Stimulated activated CD8-positive, alpha-beta memory T cell treated with anti-CD3 and anti-CD28 coated beads, Interleukin-12 subunit alpha, Interleukin-12 subunit beta, amount 100 ng/mL, for 24 hours (primary cell): Measurements from ENCODE around the gene CNIH1.
"Not testable (repeated sequence)": the region's sequence is repeated elsewhere in the genome, so short reads cannot be mapped to it uniquely, and the experiment has no call there.

Experiments
- DNase-seq: peaks from one replicate; pipeline ENCODE4 v3.0.0-alpha.2; 2020; ENCODE audit errors: extremely low read depth

The CNIH1 gene

DNA sequence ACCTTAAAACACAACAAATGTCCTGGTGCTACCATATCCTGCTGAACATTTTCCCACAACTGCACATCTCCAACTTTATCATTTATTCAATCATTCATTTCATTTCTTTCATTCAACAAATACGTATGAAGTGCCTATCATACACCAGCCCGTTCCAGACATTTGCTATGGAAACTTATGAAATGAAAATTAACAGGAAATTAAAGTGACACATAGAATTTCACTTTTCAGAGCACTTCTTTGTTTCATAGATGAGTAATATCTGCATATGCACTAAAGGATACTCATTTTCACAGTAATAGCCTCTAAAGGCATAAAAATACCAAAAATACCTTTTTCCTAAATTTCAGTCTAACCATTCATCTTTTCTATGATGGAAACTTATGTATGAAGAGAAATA, 12.6 kb downstream of the CNIH1 start:
- DNase-seq, result no peak

DNA sequence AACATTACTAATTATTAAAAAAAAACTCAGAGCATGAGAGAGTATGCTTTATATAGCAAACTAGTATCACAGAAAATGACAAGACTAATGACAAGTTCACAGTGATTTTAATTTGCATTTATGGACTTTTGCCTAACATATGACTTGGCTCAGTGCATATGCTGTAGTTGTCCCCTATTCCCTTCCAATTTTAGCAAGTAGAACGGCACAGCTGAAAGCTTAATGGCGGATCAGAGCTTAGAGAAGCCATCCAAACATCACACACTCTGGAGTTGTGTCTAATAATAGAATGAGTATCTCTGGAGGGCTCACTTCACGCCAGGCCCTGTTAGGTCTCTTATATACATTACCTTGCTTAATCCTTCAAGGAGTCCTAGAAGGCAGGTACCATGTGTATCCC, 13.3 kb downstream of the CNIH1 start:
- no peak for DNase-seq

DNA sequence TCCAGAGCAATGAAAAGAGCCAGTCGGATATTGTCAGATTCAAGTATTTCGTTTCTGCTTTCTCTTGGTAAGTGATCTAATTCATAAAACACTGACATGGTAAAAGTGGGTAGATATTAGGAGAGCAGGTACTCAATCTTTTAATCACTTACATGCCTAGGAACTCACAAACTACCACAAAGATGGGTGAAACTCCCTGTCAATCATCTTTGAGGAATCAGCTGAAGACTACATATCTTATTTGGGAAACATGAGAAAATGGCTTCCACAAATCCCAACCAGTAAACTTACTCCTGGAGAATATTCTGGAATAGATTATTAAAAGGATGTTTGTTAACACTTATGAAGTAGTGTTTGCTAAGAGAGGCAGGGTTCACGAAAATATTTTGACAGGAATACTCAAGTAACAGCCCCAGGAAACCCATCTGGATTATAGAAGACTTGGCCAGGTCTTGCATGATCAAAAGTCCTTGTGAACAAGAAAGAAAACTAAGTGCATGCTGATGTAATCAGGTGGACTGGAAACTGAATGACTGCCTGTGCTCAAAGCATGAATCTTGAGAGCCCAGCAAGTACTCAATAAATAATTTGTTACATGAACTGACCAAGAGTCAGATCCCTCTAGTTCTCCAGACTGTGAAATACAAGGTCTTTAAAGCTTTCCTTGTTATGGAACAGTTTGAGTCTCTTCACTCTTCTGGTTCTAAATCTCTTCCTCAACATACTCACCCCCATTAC, 15.5 kb downstream of the CNIH1 start:
- no peak for DNase-seq

DNA sequence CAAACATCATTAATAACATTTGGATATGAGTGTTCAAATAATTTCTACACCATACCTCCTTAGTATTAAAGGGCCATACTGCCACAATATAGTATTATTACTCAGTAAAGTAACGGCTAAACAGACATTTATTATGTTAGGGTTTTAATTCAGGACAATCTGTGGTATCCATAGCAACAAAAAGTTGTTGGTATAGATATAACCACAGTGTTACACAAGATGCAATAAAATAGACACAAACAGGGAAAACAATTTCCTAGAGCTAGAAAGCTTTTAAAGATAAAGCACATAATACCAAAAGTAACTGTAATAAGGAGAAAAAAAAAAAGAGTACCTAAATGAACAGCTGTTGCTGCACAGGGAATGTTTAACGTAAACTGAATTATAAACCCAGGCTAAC, 16.1 kb downstream of the CNIH1 start:
- DNase-seq, result no peak

DNA sequence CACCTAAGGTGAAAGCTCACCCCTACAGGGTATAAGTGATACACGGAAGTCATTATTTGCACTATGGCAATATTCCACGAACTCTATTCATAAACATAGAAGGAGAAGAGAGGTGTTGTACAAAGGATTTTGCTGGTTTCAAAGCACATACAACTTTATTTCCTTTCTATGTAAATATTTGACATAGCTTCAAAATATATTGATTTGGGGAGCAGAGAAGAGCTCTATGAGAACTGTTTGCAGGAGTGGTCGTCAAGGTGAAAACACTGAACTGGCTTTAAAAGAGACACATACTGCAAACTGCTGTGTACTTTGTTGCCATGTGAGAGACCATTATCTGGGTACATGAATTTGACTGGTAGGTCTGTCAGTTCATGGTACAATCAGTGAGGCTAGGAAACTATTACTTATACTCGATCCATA, 16.7 kb downstream of the CNIH1 start:
- no peak for DNase-seq

DNA sequence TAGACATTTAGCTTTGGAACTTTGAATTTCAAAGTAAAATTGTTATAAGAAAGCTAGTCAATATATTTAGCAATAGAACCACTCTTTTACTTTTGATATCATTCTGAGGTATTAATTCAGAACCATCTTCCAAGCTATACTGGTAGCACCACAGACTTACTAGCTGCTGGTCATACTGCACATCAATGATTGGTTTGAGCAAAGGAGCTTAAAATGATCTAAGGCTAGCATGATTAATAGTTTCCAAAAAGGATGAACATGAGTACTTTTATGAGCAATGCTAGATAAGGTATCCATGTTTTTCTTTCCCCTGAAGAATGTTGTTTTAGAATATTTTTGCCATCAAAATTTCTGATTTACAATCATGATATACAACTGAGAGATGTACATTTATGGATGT, 17.2 kb downstream of the CNIH1 start:
- DNase-seq, result no peak

DNA sequence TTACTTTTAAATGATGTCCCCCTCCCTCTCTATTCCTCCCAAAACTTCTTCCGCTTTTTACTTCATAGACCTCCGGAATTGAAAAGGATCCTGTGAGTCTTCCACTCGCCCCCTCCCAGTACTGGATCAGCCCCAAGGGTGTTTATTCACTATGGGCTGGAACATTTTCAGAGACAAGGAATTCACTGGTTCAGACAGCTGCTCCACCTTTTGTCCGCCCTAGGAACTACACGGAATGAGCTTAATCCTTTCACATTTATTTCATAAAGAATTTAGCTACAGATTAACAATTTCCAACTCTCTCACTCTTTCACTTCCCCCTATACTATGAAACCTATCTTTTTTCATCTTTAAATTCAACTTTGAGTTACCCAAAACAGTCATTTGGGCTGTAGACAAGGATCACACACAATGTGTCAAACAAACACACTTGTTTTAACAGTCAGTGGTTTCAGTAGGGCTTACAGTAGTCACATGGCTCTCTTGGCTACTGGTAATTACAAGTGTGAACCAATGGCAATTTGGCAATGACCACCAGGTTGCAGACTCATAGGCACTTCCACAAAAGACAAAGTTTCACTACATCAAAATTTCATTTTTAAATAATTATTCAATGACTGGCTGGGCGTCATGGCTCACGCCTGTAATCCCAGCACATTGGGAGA, 20.6 kb downstream of the CNIH1 start:
- DNase-seq, result no peak

DNA sequence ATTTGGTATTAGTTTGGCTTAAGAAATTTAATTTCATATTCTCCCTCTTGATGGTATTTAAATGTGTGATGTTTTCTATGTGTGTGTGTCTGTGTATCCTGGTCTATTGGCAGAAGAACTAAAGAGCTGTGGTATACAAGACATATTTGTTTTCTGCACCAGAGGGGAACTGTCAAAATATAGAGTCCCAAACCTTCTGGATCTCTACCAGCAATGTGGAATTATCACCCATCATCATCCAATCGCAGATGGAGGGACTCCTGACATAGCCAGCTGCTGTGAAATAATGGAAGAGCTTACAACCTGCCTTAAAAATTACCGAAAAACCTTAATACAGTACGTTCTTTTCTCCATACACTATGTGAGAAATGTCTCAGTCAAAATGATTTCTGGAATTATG, 29.8 kb downstream of the CNIH1 start:
- no peak for DNase-seq

DNA sequence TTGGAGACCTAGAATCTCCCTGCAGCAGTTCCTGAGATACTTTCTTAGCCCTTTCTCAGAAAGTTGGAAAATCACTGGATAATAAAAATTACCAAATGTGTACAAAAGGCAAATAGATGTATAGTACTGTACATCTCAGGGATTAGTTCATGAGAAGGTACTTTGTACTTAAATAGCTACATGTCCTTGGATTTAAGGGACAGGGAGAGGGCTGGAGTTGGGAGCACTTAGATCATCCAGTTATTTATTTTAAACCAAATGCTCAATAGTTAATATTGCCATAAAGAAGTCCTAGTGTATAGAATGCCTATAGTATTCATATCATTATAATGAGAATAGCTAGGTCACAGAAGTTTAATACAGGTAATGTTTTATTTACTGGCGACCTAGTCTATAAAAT, 31.0 kb downstream of the CNIH1 start:
- DNase-seq, result no peak

DNA sequence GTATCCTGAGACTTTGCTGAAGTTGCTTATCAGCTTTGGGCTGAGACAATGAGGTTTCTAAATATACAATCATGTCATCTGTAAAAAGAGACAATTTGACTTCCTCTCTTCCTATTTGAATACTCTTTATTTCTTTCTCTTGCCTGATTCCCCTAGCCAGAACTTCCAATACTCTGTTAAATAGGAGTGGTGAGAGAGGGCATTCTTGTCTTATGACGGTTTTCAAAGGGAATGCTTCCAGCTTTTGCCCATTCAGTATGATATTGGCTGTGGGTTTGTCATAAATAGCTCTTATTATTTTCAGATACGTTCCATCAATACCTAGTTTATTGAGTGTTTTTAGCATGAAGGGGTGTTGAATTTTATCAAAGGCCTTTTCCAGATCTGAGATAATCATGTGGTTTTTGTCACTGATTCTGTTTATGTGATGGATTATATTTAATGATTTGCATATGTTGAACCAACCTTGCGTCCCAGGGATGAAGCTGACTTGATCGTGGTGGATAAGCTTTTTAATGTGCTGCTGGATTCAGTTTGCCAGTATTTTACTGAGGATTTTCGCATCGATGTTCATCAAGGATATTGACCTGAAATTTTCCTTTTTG, 37.7 kb downstream of the CNIH1 start:
- DNase-seq, result not testable (repeated sequence)

DNA sequence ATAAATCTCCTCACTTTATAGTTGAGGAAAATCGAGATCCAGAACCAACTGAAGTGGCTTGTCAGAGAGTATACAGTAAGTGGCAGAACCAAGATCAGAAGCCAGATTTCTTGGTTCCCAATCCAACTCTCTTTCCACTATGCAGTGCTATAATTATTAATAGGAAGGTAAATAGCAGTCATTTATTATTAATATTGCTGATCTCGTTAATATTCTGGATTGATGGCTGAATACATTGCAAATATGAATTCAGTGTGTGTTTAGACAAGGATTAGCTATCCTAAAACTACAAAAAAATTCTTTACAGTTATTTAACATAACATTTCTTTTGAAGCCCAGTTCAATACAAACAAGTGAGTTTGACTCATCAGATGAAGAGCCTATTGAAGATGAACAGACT, 41.6 kb downstream of the CNIH1 start:
- no peak for DNase-seq

DNA sequence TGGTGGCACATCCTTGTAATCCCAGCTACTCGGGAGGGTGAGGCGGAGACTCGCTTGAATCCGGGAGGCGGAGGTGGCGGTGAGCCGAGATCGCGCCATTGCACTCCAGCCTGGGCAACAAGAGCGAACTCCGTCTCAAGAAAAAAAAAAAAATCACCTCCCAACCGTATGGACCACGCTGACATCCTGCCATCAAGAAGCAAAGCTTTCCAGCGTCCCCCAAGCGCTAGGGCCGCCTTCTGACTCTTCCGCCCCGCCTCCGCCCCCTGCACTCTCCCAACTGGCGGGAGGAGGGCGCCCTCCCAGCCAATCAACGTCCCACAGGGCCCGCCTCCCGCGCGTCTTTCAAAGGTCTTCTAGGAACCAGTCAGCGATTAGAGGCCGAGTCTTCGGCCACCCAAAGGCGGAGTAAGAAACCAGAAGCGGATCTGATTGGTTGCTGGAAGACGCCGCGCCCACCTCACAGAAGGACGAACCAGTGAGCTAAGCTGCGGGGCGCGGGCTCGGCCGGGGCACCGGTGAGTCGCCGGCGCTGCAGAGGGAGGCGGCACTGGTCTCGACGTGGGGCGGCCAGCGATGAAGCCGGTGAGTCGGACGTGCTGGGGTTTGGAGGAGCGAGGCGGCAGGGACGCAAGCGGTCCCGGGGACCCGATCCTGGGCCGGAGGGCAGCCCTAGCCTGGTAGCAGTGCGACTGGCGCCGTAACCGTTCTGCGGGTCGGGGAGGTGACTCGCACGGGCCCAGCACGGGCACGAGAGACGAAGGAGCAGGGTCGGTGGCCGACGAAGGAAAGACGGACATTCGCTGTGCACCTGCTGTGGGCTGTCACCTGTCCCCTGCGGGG, 44.5 kb downstream of the CNIH1 start, which contains the start of gene CDKN3:
TSS of gene CDKN3 (plus strand) at position 515 of the 843 bp plus-strand sequence. CDS start at position 577, 62 bp downstream.
- peak; percentile 90 for DNase-seq

DNA sequence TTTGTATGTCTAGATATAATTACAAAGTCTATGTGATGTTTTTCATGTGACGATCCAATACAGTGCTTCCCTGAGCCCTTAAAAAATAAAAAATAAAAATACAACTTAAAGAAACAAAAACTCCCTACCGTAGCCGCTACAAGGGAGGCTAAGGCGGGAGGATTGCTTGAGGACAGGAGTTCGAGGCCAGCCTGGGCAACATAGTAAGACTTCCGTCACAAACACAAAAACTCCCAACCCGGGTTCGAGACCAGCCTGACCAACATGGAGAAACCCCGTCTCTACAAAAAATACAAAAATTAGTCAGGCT, 45.0 kb downstream of the CNIH1 start:
- DNase-seq, result no peak

DNA sequence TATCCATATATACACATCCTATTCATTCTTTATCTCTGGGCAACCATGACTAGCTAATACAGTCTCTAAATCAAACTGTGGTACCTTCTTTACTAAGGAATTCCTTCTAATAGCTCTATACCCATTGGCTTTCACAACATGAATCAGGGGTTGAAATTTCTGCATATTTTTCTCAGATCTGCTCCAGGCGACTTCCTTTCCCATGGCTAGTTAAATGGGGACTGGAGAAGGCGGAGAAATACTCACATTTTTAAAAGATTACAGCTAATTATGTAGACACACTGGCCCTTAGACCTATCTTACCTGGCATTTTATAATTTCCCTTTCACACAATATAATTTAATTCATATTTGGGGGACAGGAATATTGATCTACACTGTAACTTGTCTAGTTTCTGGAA, 45.5 kb downstream of the CNIH1 start:
- no peak for DNase-seq

DNA sequence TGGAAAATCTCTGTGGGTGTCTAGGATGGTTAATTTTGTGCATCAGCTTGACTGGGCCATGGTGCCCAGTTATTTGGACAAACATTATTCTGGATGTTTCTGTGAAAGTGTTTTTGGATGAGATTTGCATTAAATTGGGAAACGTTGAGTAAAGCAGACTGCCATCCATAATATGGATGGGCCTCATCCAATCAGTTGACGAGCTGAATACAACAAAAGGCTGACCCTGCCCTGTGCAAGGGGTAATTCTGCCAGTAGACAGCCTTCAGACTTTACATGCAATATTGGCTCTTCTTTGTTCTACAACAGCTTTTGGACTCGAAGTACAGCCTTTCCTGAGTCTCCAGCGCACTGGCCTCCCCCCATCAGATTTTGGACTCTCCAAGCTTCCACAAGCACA, 45.9 kb downstream of the CNIH1 start:
- no peak for DNase-seq

DNA sequence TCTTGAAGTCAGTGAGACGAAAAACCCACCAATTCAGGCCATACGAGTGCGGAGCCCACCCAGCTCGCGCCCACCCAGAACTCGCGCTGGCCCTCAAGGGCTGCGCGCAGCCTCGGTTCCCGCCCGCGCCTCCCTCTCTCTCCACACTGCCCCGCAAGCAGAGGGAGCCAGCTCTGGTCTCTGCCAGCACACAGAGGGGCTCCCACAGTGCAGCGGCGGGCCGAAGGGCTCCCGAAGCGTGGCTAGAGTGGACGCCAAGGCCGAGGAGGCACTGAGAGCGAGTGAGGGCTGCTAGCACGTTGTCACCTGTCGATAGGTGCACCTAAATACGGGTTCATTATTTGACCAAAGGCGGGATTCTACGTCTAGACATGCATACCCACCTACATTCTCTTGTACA, 46.6 kb downstream of the CNIH1 start:
- DNase-seq, result no peak

DNA sequence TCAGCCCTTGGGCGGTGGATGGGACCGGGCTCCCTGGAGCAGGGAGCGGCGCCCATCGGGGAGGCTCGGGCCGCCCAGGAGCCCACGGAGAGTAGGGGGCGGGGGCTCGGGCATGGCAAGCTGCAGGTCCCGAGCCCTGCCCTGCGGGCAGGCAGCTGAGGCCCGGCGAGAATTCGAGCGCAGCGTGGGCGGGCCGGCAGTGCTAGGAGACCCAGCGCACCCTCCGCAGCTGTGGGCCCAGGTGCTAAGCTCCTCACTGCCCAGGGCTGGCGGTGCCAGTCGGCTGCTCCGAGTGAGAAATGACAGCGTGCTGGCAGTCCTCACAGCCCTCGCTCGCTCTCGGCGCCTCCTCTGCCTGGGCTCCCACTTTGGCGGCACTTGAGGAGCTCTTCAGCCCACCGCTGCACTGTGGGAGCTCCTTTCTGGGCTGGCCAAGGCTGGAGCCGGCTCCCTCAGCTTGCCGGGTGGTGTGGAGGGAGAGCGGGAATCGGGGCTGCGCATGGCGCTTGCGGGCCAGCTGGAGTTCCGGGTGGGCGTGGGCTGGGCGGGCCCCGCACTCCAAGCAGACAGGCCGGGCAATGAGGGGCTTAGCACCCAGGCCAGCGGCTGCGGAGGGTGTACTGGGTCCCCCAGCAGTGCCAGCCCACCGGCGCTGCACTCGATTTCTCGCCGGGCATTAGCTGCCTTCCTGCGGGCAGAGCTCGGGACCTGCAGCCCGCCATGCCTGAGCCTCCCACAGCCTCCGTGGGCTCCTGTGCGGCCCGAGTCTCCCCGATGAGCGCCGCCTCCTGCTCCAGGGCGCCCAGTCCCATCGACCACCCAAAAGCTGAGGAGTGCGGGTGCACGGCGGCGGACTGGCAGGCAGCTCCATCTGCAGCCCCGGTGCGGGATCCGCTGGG, 47.9 kb downstream of the CNIH1 start:
- DNase-seq, result not testable (repeated sequence)

DNA sequence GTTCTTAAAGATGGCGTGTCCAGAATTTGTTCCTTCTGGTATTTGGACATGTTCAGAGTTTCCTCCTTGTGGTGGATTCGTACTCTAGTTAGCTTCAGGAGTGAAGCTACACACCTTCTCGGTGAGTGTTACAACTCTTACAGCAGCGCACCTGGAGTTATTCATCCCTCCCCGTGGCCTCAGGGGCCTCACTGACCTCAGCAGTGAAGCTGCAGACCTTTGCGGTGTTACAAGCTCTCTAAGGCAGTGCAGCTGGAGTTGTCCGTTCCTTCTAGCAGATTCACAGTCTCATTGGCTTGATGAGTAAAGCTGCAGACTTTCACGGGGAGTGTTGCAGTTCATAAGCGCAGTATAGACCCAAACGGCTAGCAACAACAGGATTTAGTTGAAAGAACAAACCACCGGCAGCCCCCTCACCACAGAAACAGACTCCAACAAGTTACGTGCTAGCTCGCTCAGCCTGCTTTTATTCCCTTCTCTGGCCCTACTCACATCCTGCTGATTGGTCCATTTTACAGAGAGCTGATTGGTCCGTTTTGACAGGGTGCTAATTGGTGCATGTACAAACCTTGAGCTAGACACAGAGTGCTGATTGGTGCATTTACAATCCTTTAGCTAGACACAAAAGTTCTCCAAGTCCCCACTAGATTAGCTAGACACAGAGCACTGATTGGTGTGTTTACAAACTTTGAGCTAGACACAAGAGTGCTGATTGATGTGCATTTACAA, 48.9 kb downstream of the CNIH1 start:
- DNase-seq, result no peak

DNA sequence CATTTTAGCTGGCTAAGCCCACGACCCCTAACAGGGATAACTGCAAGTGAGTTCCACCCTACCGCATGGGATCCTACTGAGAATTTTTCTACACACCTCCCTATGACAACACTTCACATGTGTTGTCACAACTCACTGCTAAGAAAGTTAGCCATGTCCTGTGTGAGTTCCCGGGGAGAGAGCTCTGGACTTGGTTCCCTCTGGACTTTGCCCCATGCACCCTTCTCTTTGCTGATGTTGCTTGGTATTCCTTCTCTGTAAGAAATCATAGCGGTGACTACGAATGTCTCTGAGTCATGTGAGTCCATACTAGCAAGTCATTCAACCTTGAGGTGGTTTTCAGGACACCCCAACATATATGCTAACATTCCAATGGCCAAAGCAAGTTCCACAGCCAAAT, 53.8 kb downstream of the CNIH1 start:
- no peak for DNase-seq

DNA sequence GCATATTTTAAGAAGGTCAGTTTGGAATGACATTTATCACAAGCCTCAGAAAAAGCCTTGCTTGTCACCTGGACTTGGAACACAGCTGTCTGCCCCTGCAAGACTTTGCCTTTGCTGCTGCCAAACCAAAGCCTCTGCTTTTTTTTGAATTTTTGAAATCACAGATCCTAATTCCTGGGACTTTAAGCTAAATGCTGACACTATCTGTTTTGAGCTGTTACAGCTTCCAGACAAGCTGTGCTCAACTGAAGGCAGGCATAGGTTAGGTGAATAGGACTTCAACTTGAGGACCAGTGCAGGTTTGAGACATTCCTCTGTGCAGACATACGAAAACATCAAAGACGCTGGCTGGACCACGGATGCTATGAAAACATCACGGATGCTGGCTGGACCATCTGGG, 55.6 kb downstream of the CNIH1 start:
- DNase-seq, result no peak

DNA sequence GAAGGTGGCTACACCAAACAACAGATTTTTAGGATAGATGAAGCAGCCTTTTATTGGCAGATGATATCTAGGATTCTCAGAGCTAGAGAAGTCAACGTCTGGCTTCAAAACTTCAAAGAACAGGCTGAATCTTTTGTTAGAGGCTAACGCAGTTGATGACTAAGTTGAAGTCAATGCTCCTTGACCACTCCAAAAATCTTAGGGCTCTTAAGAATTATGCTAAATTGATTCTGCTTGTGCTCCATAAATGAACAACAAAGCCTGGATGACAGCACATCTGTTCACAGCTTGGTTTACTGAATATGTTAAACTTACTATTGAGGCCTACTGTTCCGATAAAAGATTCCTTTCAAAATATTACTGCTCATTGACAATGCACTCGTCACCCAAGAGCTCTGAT, 57.3 kb downstream of the CNIH1 start:
- DNase-seq, result no peak
